ENCODE data around the gene NAGPA. TPM values are rescaled to one million over a fixed set of nuclear protein-coding genes. Genes with fewer than 3 reads are reported as not detected.

NAGPA gene
- total and polyA plus RNA-seq, 10 of the 15 experiments (the other 5 are each of a cell fraction or from before 2014, with no cell fraction given): 0.03 to 11.6 (median 6.6) TPM

DNA sequence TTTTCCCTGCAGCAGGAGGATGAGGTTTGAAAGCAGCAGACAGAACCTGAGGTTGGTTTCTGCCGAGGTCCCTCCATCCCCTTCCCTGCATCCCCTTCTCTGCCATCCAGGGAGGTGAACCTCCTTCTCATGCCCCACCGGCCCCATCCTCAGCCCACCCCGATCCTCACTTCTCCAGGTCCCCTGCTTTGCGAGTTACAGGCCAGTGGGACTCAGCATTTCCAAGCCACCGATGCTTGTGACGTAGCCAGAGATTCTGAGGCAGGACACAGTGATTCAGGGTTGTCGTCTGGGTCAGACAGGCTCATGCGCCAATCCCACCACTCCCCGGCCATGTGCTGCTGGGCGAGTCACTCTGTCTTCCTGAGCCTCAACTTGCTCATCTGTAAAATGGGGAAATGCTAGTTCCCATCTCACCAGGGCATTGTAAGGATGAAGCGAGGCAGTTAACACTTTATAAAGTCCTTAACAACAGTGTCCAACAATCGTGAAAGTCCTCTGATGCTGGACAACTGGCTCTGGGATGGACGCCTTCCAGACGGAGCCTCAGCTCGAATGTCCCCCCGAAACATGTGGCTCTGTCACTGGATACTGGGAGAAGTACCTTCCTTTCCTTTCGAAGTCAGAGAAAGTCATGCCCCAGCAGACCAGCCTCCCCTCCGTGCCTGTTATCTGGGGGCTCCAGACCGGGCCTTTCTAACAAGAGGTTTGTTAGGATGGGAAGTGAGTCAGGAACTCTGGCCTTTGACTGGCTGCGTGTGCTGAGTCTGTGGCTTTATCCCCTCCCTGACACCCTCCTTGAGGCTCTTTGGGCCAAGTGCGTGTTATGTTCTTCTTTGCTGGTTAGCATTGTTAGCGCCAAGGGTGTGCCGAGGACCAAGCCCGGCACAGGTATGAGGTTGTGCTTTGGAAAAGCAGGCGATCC, 53.7 kb downstream of the NAGPA start:
- Histone ChIP-seq H2AFZ (ENCODE audit: control insufficient read depth, low read depth, low read length) (no peak overlapping the region), H3K9me3 (replicated peaks; ENCODE audit: control insufficient read depth, insufficient read depth, low read length) (peaks cover 5% of the 10 kb centered on the region; the same call in 1 of the 3 replicates), H3K4me3 (no peak overlapping the region), H3K36me3 (ENCODE audit: control insufficient read depth in 2 of 2, insufficient read depth in 2 of 2, low read length in 1 of 2) (no peaks in the 10 kb centered on the region), H3K27ac (ENCODE audit: control insufficient read depth, insufficient read depth) (no peak overlapping the region), H3K4me2 (ENCODE audit: control insufficient read depth, insufficient read depth) (no peak overlapping the region), H3K27me3 (replicated peaks in 1 of 2; ENCODE audit: control insufficient read depth in 2 of 2, insufficient read depth in 2 of 2, low read length in 1 of 2) (no peaks in the 10 kb centered on the region; a peak in 1 of 4 replicates), H3K79me2 (ENCODE audit: control insufficient read depth, insufficient read depth, low read length) (no peaks in the 10 kb centered on the region), H3K9ac (ENCODE audit: control insufficient read depth, insufficient read depth, low read length) (no peak overlapping the region), H3K4me1 (ENCODE audit: control insufficient read depth, insufficient read depth, low read length) (peaks cover 10% of the 10 kb centered on the region), H4K20me1 (ENCODE audit: control insufficient read depth, insufficient read depth) (no peaks in the 10 kb centered on the region)
- in situ Hi-C loops (cut with MboI) (no loop called here), intact Hi-C loops (cut with micrococcal nuclease; ENCODE audit: unreplicated experiment) (loop anchor here (10.0 kb wide), 1 partner anchor 85 kb away; the partner anchor contains the start of gene C16orf89)
- ATAC-seq: no peak
- no TSS peak for BruUV-seq (replicated peaks)
- RAD21 ChIA-PET (ENCODE audit: unreplicated experiment): no interaction called here
- POLR2A ChIA-PET: no interaction called here
- WGBS (ENCODE audit: insufficient coverage, insufficient replicate concordance, low lambda C conversion rate, missing lambda C conversion rate): 34% methylated on average over 25 of the region's 25 CpGs
- SMC1A ChIA-PET (ENCODE audit: uncharacterized antibody, unreplicated experiment): no interaction called here
- CTCF ChIA-PET: no interaction called here
- no peak for FAIRE-seq
- no peak for TF ChIP-seq ZZZ3 (IDR thresholded peaks at IDR 0.05; ENCODE audit: control insufficient read depth, insufficient read length, low read depth)
- TF ChIP-seq SUZ12 (IDR thresholded peaks at IDR 0.05; ENCODE audit: unreplicated experiment): no peak
- TF ChIP-seq NR2C1 (IDR thresholded peaks at IDR 0.05): no peak
- TF ChIP-seq CBX3 (IDR thresholded peaks at IDR 0.05; ENCODE audit: borderline replicate concordance, low read depth): no peak
- TF ChIP-seq TARDBP (IDR thresholded peaks at IDR 0.05; ENCODE audit: borderline replicate concordance): no peak
- TF ChIP-seq RAD51 (IDR thresholded peaks at IDR 0.05): no peak
- no peak for TF ChIP-seq MTA3 (IDR thresholded peaks at IDR 0.05; ENCODE audit: borderline replicate concordance, low read length)
- TF ChIP-seq, protein P1, sequence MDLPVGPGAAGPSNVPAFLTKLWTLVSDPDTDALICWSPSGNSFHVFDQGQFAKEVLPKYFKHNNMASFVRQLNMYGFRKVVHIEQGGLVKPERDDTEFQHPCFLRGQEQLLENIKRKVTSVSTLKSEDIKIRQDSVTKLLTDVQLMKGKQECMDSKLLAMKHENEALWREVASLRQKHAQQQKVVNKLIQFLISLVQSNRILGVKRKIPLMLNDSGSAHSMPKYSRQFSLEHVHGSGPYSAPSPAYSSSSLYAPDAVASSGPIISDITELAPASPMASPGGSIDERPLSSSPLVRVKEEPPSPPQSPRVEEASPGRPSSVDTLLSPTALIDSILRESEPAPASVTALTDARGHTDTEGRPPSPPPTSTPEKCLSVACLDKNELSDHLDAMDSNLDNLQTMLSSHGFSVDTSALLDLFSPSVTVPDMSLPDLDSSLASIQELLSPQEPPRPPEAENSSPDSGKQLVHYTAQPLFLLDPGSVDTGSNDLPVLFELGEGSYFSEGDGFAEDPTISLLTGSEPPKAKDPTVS (IDR thresholded peaks at IDR 0.05; ENCODE audit: low read depth, low read length): no peak
- no peak for TF ChIP-seq IRF4 (IDR thresholded peaks at IDR 0.05; ENCODE audit: low read depth, low read length)
- no peak for TF ChIP-seq JUND (IDR thresholded peaks at IDR 0.05; ENCODE audit: low read depth, low read length)
- no peak for DNase-seq (ENCODE audit: low read depth, low spot score)

Data from GM12878 (cell line).